Smooth muscle cell (in vitro differentiated cells): ENCODE data around the gene CCDC174. TPM values are rescaled to one million over a fixed set of nuclear protein-coding genes. Genes with fewer than 3 reads are reported as not detected.

Experiments used
- DNase-seq: peaks from one replicate; lab custom pipeline; 2025; ENCODE audit not compliant: unreplicated experiment; lab: John Stamatoyannopoulos, UW
- H2AFZ ChIP-seq: fragments of 200-600 bp; sonication (generic); 2 replicates; pipeline ENCODE4 v1.6.0; 2016; ENCODE audit warnings: antibody characterized with exemption, low read depth, mild to moderate bottlenecking
- H3F3A ChIP-seq: fragments of 200-600 bp; sonication (generic); 2 replicates; pipeline ENCODE4 v1.6.0; 2017; ENCODE audit warnings: antibody characterized with exemption, low read depth
- H3K27ac ChIP-seq: fragments of 200-600 bp; sonication (generic); 2 replicates; pipeline ENCODE4 v1.5.1; 2016; ENCODE audit warnings: low read depth, mild to moderate bottlenecking
- H3K27me3 ChIP-seq: fragments of 200-600 bp; sonication (generic); 2 replicates; pipeline ENCODE4 v1.6.1; 2016; ENCODE audit warnings: low read depth, mild to moderate bottlenecking
- H3K36me3 ChIP-seq: fragments of 200-600 bp; sonication (generic); 2 replicates; pipeline ENCODE4 v1.5.1; 2016; ENCODE audit warnings: low read depth
- H3K4me1 ChIP-seq: fragments of 200-600 bp; sonication (generic); 2 replicates; pipeline ENCODE4 v1.5.1; 2016; ENCODE audit warnings: low read depth
- H3K4me2 ChIP-seq: fragments of 200-600 bp; sonication (generic); 2 replicates; pipeline ENCODE4 v1.6.0; 2016; ENCODE audit warnings: mild to moderate bottlenecking
- H3K4me3 ChIP-seq: fragments of 200-600 bp; sonication (generic); 2 replicates; pipeline ENCODE4 v1.5.1; 2016; ENCODE audit warnings: mild to moderate bottlenecking
- H3K79me2 ChIP-seq: fragments of 200-600 bp; sonication (generic); 2 replicates; pipeline ENCODE4 v1.6.0; 2016; ENCODE audit warnings: low read depth, mild to moderate bottlenecking
- H3K9ac ChIP-seq: fragments of 200-600 bp; sonication (generic); 2 replicates; pipeline ENCODE4 v1.6.0; 2016; ENCODE audit warnings: low read depth
- H3K9me3 ChIP-seq: fragments of 200-600 bp; sonication (generic); replicated peaks from 2 replicates; pipeline ENCODE4 v1.5.1; 2016; ENCODE audit warnings: low read depth
- H4K20me1 ChIP-seq: fragments of 200-600 bp; sonication (generic); 2 replicates; pipeline ENCODE4 v1.6.0; 2016; ENCODE audit warnings: low read depth
- WGBS: methylation state at CpG from one replicate; pipeline ENCODE4 v1.1.7; 2016; ENCODE audit warnings: low lambda C conversion rate; 5-methylcytosine and 5-hydroxymethylcytosine counted together
- polyA plus RNA-seq: library from polyadenylated mRNA; unstranded; fragments of >200 nt; fragmentation: Nextera tagmentation; extraction: Ambion mirVana; gene quantifications from 2 replicates; pipeline ENCODE4 v1.2.1, GENCODE V29; 2016
- total RNA-seq: library from RNA; depleted of rRNA; stranded (reverse); fragments of >200 nt; gene quantifications from 2 replicates; pipeline ENCODE4 v1.2.3, GENCODE V29; 2014
- TF ChIP-seq, protein P1 (sequence below): fragments of 200-600 bp; sonication (generic); IDR thresholded peaks from 2 replicates; pipeline ENCODE4 v1.5.1; 2017; ENCODE audit warnings: borderline replicate concordance, mild to moderate bottlenecking, antibody characterized with exemption; ENCODE audit not compliant: insufficient read depth, poor library complexity, severe bottlenecking

Gene CCDC174
- total and polyA plus RNA-seq, 2 experiments from 2014 or later, result 9.7 to 20.5 TPM

DNA sequence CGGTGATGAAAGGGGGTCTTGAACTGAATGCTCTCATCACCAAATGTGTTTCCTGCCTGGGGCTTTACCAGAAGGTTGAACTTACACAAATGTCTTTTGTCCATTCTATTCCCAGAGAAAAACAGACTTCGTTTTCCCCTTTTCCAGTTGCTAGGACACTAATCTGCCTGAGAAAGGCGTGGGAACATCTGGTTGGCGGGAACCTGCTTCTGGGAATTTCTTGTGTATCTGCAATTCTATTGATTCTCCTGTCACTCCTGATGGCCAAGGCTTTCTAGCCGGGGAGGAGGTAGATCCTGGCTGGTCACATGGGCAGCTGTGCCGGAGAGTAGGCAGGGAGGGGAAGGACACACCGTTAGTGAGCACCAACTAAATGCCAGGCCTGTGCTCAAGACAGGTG lies 31.1 kb upstream of the CCDC174 start:
- Histone ChIP-seq H3K4me1 (peaks cover 5% of the 10 kb centered on the region), H3K27me3 (no peaks in the 10 kb centered on the region), H3K9ac (no peak overlapping the region), H2AFZ (no peak overlapping the region), H3K79me2 (no peaks in the 10 kb centered on the region), H3K27ac (no peak overlapping the region), H3K9me3 (no peaks in the 10 kb centered on the region), H3K36me3 (no peaks in the 10 kb centered on the region), H4K20me1 (no peaks in the 10 kb centered on the region), H3K4me3 (no peak overlapping the region), H3K4me2 (no peak overlapping the region), H3F3A (no peaks in the 10 kb centered on the region)
- no peak for DNase-seq
- WGBS, result 65% methylated on average over 7 of the region's 7 CpGs
- TF ChIP-seq, protein P1, sequence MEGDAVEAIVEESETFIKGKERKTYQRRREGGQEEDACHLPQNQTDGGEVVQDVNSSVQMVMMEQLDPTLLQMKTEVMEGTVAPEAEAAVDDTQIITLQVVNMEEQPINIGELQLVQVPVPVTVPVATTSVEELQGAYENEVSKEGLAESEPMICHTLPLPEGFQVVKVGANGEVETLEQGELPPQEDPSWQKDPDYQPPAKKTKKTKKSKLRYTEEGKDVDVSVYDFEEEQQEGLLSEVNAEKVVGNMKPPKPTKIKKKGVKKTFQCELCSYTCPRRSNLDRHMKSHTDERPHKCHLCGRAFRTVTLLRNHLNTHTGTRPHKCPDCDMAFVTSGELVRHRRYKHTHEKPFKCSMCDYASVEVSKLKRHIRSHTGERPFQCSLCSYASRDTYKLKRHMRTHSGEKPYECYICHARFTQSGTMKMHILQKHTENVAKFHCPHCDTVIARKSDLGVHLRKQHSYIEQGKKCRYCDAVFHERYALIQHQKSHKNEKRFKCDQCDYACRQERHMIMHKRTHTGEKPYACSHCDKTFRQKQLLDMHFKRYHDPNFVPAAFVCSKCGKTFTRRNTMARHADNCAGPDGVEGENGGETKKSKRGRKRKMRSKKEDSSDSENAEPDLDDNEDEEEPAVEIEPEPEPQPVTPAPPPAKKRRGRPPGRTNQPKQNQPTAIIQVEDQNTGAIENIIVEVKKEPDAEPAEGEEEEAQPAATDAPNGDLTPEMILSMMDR, result no peak

DNA sequence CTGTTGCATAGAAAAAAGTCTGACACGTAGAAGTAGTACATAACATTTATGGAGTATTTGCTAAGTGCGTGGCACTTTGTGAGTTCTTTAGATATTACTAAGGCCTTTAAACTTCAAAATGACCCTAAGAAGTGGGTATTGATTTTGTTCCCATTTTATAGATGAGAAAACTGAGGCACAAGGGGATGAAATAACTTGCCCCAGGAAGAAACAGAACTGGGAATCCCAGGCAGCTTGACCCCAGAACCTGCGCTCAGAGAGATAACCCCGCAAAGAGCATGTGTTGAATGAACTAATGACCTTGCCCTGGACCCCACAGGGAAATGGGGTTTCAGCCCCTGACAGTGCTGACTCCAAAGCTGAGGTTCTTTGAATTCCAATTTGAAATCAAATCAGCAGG lies 30.5 kb upstream of the CCDC174 start:
- H3K9me3 ChIP-seq, result no peaks in the 10 kb centered on the region
- H3K9ac ChIP-seq, result no peak overlapping the region
- no peaks in the 10 kb centered on the region for H4K20me1 ChIP-seq
- no peak overlapping the region for H2AFZ ChIP-seq
- WGBS, result 92% methylated on average over 4 of the region's 4 CpGs
- H3K27ac ChIP-seq, result no peak overlapping the region
- H3K4me2 ChIP-seq, result no peak overlapping the region
- H3K4me1 ChIP-seq, result peaks cover 5% of the 10 kb centered on the region
- no peak overlapping the region for H3K4me3 ChIP-seq
- no peak for DNase-seq
- H3F3A ChIP-seq, result no peaks in the 10 kb centered on the region
- no peaks in the 10 kb centered on the region for H3K27me3 ChIP-seq
- TF ChIP-seq, protein P1, result no peak
- no peaks in the 10 kb centered on the region for H3K36me3 ChIP-seq
- H3K79me2 ChIP-seq, result no peaks in the 10 kb centered on the region

DNA sequence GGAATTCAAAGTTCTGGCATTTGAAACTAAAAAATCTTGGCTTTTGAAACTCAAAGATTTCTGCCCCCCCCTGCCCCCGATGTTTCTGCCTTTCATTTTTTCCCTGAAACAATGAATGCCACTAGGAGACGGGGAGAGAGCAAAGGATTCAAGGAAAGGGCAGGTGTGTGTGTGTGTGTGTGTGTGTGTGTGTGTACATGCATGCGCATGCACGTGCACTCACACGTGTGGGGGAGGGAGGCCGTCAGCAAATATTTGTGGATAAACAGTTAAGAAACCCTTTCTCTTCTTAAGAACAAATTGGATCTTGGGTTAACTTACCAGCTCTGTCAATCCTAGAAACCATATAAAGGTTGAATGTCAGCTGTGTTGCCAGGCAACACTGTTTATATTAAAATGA lies 29.2 kb upstream of the CCDC174 start:
- H3K4me1 ChIP-seq, result peaks cover 2% of the 10 kb centered on the region
- no peak overlapping the region for H2AFZ ChIP-seq
- no peaks in the 10 kb centered on the region for H3K36me3 ChIP-seq
- no peak overlapping the region for H3K9ac ChIP-seq
- H4K20me1 ChIP-seq, result no peaks in the 10 kb centered on the region
- H3K79me2 ChIP-seq, result no peaks in the 10 kb centered on the region
- WGBS, result 95% methylated on average over 6 of the region's 6 CpGs
- H3K4me3 ChIP-seq, result no peak overlapping the region
- no peak overlapping the region for H3K27ac ChIP-seq
- DNase-seq, result no peak
- H3K9me3 ChIP-seq, result no peaks in the 10 kb centered on the region
- TF ChIP-seq, protein P1, result no peak
- H3K4me2 ChIP-seq, result no peak overlapping the region
- H3K27me3 ChIP-seq, result no peaks in the 10 kb centered on the region
- no peaks in the 10 kb centered on the region for H3F3A ChIP-seq

DNA sequence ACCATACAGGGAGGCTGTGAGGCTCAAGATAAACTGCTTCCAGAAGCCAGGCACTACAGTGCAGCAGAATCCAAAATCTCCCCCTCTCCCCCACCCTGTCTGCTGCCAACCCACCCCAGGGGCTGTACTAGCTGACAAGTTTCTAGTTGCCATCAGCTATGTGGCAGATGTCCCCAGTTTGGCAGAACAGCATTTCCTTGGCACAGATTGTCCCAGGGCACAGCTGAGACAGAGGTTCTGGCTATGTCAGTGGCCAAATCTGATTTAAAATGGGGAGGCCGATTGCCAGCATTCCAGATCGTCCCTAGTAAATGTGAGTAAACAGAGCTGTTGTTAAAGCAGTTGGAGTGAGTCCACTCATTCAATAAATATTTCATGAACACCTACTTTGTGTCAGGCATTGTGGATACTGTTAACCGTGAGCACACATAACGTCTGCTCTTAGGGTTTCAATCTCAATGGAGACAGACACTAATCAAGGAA lies 28.0 kb upstream of the CCDC174 start:
- Histone ChIP-seq H3K9me3 (no peaks in the 10 kb centered on the region), H2AFZ (no peak overlapping the region), H3K4me3 (no peak overlapping the region), H3K27ac (no peak overlapping the region), H3K4me2 (no peak overlapping the region), H3K79me2 (no peaks in the 10 kb centered on the region), H3K36me3 (no peaks in the 10 kb centered on the region), H3K27me3 (no peaks in the 10 kb centered on the region), H3F3A (no peaks in the 10 kb centered on the region), H3K4me1 (peaks cover 4% of the 10 kb centered on the region), H3K9ac (no peak overlapping the region), H4K20me1 (no peaks in the 10 kb centered on the region)
- 52% methylated on average over 4 of the region's 4 CpGs for WGBS
- no peak for DNase-seq
- TF ChIP-seq, protein P1, result no peak
